Panc1 (cell line): ENCODE results near the gene DYNC1LI1. TPM values are rescaled to one million over a fixed set of nuclear protein-coding genes. Genes with fewer than 3 reads are reported as not detected.

Source experiments
- ATAC-seq: fragments of 200-7000 bp; cut with Tn5 transposase; 2 replicates; pipeline ENCODE4 v1.9.1; 2020; ENCODE audit warnings: mild to moderate bottlenecking, moderate library complexity
- BruUV-seq: library from RNA; stranded (reverse); fragments of 400-500 nt; replicated peaks from 2 replicates; lab custom pipeline; 2021; lab: Mats Ljungman, UMichigan
- CTCF ChIA-PET: fragments of 300-600 bp; sonication (Branson Sonifier 250); formaldehyde crosslinking; loops from one replicate; lab custom pipeline; 2022; ENCODE audit warnings: antibody characterized with exemption; lab: Charles Lee
- POLR2A ChIA-PET: fragments of 300-600 bp; sonication (Branson Sonifier 250); formaldehyde crosslinking; loops from one replicate; lab custom pipeline; 2022; ENCODE audit warnings: antibody characterized with exemption; lab: Charles Lee
- DNase-seq: peaks from one replicate; pipeline ENCODE4 v3.0.0-alpha.2; 2010; ENCODE audit warnings: low read depth, low spot score
- H3K27ac ChIP-seq: 2 replicates; pipeline ENCODE4 v1.5.1; 2011; ENCODE audit warnings: mild to moderate bottlenecking, low read length, inconsistent platforms
- H3K27me3 ChIP-seq: fragments of 200-500 bp; sonication (Bioruptor generic); 2 replicates; pipeline ENCODE4 v1.6.0; 2014; ENCODE audit warnings: low read length, inconsistent platforms; ENCODE audit not compliant: control insufficient read depth, insufficient read depth
- H3K36me3 ChIP-seq: fragments of 200-500 bp; sonication (Bioruptor generic); 2 replicates; pipeline ENCODE4 v1.5.1; 2014; ENCODE audit warnings: inconsistent platforms, mild to moderate bottlenecking, low read length, moderate library complexity; ENCODE audit not compliant: control insufficient read depth, insufficient read depth
- H3K4me1 ChIP-seq: 2 replicates; pipeline ENCODE4 v1.5.1; 2011; ENCODE audit warnings: inconsistent platforms, mild to moderate bottlenecking, low read length, moderate library complexity; ENCODE audit not compliant: control insufficient read depth, insufficient read depth
- H3K4me3 ChIP-seq, 2 experiments: 2 replicates each; pipeline ENCODE4 v1.5.1; 2011 to 2012; ENCODE audit warnings: low read depth in 2 of 2, low read length in 2 of 2, mild to moderate bottlenecking in 2 of 2, inconsistent platforms in 1 of 2, moderate library complexity in 1 of 2
- H3K9me3 ChIP-seq: fragments of 200-500 bp; sonication (Bioruptor generic); 2 replicates; pipeline ENCODE4 v1.5.1; 2014; ENCODE audit warnings: low read depth, mild to moderate bottlenecking, inconsistent platforms, low read length, moderate library complexity; ENCODE audit not compliant: control insufficient read depth, insufficient read depth
- CTCF ChIP-seq: fragments of 450-650 bp; IDR thresholded peaks from 2 replicates; pipeline ENCODE4 v1.5.1; 2017; ENCODE audit warnings: mild to moderate bottlenecking
- POLR2AphosphoS5 ChIP-seq: IDR thresholded peaks from 2 replicates; pipeline ENCODE4 v1.6.1; 2012; ENCODE audit warnings: mild to moderate bottlenecking, low read depth, low read length, moderate library complexity
- REST ChIP-seq, 2 experiments: IDR thresholded peaks; 2 replicates each; pipeline ENCODE4 v1.6.1; 2011 to 2012; ENCODE audit warnings: low read depth in 2 of 2, control low read depth in 1 of 2, low read length in 1 of 2, mild to moderate bottlenecking in 1 of 2, moderate library complexity in 1 of 2; ENCODE audit not compliant: insufficient read depth in 1 of 2
- SIN3A ChIP-seq: IDR thresholded peaks from 2 replicates; pipeline ENCODE4 v1.6.1; 2012; ENCODE audit warnings: low read depth, mild to moderate bottlenecking, low read length, moderate library complexity, borderline replicate concordance; ENCODE audit not compliant: insufficient read depth
- TCF7L2 ChIP-seq: IDR thresholded peaks from 2 replicates; pipeline ENCODE4 v1.6.1; 2011; ENCODE audit warnings: mild to moderate bottlenecking, low read depth, low read length, inconsistent platforms
- in situ Hi-C: cut with HindIII; loops from 2 replicates; pipeline ENCODE4 v1.10.0; 2016; ENCODE audit warnings: low sequenced_read_pairs, low pct_unique_long_range_greater_than_20kb
- intact Hi-C: fragments of 100-400 bp; cut with micrococcal nuclease; formaldehyde crosslinking; loops from one replicate; pipeline ENCODE4 v1.10.0; 2022; ENCODE audit not compliant: unreplicated experiment
- total RNA-seq: library from RNA; stranded (reverse); gene quantifications from one replicate; pipeline ENCODE4 v1.2.1, GENCODE V29; 2021; ENCODE audit not compliant: unreplicated experiment

The DYNC1LI1 gene
- total RNA-seq, 1 experiment from 2014 or later: 30.5 TPM

GRCh38 chr3:32511005-32511404 is 59.7 kb downstream of the DYNC1LI1 start:
- DNase-seq (no peak), ATAC-seq (no peak)
- Histone ChIP-seq H3K9me3 (no peaks in the 10 kb centered on the region), H3K27ac (no peak overlapping the region), H3K4me1 (no peaks in the 10 kb centered on the region), H3K27me3 (no peaks in the 10 kb centered on the region), H3K36me3 (no peaks in the 10 kb centered on the region), H3K4me3 (no peak overlapping the region)
- TF ChIP-seq TCF7L2 (no peak), CTCF (no peak), REST (IDR thresholded peaks at IDR 0.05; ENCODE audit: insufficient read depth in 1 of 2, low read depth in 2 of 2, low read length in 1 of 2) (no peak), POLR2AphosphoS5 (no peak), SIN3A (no peak)
- intact Hi-C loops: loop anchor here (2.0 kb wide), 1 partner anchor 154 kb away; no protein-coding TSS in a partner anchor
- ChIA-PET CTCF (no interaction called here), POLR2A (no interaction called here)
- no TSS peak for BruUV-seq
- in situ Hi-C loops: no loop called here

GRCh38 chr3:32510075-32510724 is 60.5 kb downstream of the DYNC1LI1 start:
- Histone ChIP-seq H3K27ac (no peak overlapping the region), H3K9me3 (no peaks in the 10 kb centered on the region), H3K4me3 (no peak overlapping the region), H3K27me3 (no peaks in the 10 kb centered on the region), H3K4me1 (no peaks in the 10 kb centered on the region), H3K36me3 (no peaks in the 10 kb centered on the region)
- no TSS peak for BruUV-seq
- peak; percentile 95 for ATAC-seq
- ChIA-PET CTCF (no interaction called here), POLR2A (no interaction called here)
- intact Hi-C loops (loop anchor here (2.0 kb wide), 1 partner anchor 155 kb away; no protein-coding TSS in a partner anchor), in situ Hi-C loops (no loop called here)
- TF ChIP-seq CTCF: peak; percentile 72
- TF ChIP-seq TCF7L2: no peak
- no peak for DNase-seq
